CD1c-positive myeloid dendritic cell (primary cell): ENCODE measurements around the gene CBFA2T3.
A peak's percentile ranks its signal among the peaks of the same experiment; 100 is the strongest.
"Not testable (repeated sequence)": the region's sequence is repeated elsewhere in the genome, so short reads cannot be mapped to it uniquely, and the experiment has no call there.

ENCODE experiments used
- DNase-seq: peaks from one replicate; pipeline ENCODE4 v3.0.0-alpha.2; 2016; ENCODE audit errors: extremely low spot score

The CBFA2T3 gene

DNA sequence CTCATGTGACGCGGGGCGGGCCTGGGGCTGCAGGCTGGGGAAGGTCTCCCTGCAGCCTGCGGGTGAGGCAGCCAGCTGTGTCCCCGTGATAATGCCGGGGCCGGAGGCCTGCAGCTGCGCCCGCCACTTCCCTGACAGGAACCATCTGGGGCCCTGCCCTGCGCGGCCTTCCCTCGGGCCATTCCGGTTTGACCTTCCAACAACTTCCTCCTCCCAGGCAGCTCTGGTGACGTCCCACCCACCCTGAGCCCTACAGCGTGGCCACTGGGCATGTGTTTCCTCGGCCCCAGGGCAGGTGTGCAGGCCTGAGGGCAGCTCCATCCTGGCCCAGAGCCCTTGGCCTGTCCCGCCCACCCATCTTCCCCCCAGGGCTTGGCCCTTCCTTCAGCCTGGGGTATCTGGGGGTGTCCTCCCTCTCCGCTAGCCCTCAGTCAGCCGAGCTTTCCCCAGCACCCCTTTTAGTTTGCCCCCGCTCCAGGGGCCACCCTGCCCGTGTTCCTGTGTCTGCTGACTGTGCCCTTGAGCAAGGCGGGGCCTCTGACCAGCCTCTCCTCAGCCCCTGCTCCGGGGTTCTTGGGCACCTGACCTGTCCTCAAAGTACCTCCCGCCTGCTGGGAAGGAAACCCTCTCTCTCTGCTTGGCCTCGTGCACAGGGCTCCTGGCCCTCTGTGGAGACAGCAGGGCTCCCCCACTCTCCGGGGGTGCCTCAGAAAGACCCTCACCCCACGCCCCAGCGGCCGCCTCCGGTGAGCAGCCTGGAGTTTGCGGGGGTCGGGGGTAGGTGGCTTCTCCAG, at the start of gene CBFA2T3:
Gene CBFA2T3, minus strand, starts transcription at position 190 of the 794 bp plus-strand sequence. CDS start 400 bp downstream, outside the sequence.
- peak; percentile 86 for DNase-seq

GRCh38 chr16:89026121-89026612, 49.2 kb upstream of the CBFA2T3 start:
- DNase-seq, result peak; percentile 25

GRCh38 chr16:89025636-89026035, 48.6 kb upstream of the CBFA2T3 start:
- no peak for DNase-seq

GRCh38 chr16:89024546-89025060, 47.6 kb upstream of the CBFA2T3 start:
- no peak for DNase-seq

DNA sequence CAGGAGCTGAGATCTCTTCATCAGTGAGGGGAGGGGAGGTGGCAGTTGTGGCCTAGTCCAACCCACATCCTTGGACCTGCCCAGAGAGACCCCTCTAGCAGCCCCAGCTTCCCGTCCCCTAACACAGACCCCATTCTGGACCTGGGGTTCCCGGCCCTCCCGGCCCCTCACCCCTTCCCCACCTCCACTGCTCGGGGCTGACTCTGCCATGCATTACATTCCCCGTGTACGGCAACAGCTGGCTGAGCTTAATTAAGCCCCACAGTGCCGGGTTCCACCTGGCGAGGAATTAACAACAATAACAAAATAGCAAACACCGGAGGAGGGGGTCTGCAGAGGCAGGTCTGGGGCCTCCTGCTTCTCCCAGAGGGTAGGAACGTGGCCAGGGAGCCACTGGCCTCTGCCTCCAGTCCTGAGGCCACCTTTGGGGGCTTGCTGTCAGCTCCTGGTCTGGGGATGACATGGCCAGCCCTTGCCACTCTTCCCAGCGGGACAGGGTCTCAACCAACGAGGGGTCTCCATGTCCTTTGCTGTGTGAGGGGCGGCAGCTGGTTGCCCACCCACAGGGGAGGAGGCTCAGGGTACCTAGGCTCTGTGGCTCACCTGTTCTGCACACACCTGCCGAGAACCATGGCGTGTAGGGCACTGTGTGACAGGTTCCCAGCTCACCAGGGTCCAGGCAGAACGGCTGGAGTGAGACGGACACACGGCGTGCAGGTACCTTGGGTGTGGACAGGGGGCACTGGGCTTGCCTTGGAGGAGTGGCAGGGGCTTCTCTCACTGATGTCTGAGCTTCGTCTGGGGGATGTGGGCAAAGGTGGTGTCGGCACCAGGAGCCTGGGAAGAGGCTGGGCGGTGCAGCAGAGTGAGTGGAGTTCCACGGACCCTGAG, 46.9 kb upstream of the CBFA2T3 start:
- no peak for DNase-seq

DNA sequence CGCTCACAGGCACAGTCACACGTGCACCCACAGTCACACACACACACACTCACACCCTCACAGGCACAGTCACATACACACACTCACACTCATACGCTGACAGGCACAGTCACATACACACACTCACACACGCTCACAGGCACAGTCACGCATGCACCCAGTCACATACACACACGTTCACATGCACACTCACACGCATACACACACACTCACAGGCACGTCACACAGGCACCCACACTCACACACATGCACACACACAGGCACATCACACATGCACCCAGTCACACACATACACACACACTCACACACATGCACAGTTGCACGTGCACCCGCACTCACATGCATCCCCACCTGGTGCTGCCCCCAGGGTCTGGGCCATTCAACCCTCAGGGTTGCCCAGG, 46.1 kb upstream of the CBFA2T3 start:
- no peak for DNase-seq

GRCh38 chr16:89022051-89022836, 45.2 kb upstream of the CBFA2T3 start:
- DNase-seq, result no peak

DNA sequence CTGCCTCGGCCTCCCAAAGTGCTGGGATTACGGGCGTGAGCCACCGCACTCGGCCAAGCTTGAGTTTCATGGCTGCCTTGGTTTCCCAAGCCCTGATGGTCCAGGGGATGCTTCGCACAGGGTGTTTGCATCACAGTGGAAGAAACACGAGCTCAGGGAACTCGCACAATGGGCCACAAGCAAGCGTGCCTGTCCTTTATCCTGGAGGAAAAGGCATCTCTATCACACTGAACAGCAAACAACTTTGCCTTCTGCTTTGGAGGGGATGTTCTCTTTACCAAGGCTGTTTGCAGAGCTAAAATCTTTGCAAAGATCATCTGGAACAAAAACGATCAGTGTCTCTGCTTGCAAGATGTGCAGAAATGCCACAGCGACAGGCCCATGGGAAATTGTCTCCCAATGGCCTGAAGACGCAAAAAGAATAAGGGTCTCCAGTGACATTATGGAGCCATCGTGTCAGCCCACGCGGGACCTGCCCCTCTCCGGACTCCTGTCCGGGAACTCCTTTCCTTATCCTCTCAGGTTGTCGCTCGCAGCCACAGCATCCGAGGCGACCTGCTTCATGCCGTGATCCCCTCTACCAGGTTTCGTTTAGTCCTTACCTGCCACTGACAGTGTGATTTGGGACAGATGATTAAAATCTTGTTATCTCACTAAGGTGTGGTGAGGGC, 44.1 kb upstream of the CBFA2T3 start:
- no peak for DNase-seq

DNA sequence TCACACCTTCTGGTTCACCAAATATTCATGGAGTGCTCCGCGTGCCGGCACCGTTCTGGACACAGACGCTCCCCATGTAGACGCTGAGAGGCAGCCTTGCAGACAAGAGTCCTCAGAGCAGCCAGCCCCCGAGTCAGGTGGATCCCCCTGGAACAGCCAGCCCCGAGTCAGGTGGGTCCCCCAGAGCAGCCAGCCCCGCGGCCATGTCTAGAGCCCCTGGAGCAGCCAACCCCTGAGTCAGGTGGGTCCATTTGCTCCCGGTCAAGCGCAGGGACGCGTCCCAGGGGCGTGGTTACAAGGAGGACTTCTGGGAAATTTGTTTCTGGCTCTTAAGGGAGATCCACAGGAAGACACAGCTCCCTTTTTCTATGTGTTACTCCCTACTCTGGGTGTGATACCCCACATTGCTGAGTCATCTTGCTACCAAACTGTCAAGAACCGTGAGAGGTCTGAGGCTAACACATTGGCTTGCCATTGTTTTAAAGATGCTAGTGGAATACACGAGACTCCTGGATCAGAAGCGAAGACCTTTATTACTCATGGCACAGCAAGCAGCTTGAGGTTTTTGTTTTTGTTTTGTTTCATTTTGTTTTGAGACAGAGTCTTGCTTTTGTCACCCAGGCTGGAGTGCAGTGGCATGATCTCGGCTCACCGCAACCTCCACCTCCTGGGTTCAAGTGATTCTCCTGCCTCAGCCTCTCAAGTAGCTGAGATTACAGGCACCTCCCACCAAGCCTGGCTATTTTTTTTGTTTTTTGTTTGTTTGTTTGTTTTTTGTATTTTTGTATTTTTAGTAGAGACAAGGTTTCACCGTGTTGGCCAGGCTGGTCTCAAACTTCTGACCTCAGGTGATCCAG, 43.3 kb upstream of the CBFA2T3 start:
- no peak for DNase-seq

DNA sequence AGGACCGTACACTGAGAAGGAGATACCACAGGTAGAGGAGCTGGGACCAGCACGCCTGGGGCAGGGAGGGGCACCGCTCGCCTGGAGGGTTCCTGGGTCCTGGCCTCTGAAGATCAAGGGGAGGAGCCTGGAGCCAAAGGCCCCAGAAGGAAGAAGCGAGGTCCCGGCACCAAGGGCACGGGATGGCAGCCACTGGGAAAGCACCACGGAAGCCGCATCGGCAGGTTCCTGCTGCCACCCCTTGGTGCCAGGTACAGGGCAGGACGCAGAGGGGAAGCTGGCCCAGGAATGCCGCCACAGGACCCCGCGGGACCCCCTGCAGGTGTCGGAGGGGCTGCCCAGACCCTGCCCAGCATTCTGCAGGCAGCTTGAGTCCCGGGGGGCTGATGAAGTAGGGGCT, 42.5 kb upstream of the CBFA2T3 start:
- DNase-seq, result no peak

GRCh38 chr16:89018282-89019158, 41.5 kb upstream of the CBFA2T3 start:
- DNase-seq, result no peak

- DNase-seq, result no peak
Observed at GRCh38 chr16:89017543-89018281, 40.7 kb upstream of the CBFA2T3 start.

- not testable (repeated sequence) for DNase-seq
Observed at GRCh38 chr16:89016561-89016960, 39.6 kb upstream of the CBFA2T3 start.

DNA sequence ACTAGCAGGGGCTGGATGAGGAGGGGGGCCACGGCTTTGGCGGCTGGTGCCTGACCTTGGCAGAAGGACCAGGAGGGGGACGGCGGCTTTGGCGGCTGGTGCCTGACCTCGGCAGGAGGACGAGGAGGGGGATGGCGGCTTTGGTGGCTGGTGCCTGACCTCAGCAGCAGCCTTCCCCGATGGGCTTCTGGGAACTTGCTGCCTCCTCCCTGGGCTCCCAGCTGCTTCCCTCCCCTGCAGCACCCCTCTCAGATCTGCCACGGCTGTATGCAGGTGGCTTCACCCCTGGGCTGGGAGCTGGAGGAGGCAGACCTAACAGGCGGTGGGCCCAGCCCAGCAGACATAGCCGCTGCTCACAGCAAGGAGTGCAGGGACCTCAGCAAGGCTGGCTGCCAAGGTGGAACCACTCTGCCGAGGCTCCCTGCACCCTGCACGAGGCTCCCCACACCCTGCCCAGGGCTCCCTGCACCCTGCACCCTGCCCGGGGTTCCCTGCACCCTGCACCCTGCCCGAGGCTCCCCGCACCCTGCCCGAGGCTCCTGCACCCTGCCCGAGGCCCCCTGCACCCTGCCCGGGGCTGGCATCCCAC, 38.4 kb upstream of the CBFA2T3 start:
- DNase-seq, result no peak

- no peak for DNase-seq
Observed at GRCh38 chr16:89014403-89015230, 37.6 kb upstream of the CBFA2T3 start.

DNA sequence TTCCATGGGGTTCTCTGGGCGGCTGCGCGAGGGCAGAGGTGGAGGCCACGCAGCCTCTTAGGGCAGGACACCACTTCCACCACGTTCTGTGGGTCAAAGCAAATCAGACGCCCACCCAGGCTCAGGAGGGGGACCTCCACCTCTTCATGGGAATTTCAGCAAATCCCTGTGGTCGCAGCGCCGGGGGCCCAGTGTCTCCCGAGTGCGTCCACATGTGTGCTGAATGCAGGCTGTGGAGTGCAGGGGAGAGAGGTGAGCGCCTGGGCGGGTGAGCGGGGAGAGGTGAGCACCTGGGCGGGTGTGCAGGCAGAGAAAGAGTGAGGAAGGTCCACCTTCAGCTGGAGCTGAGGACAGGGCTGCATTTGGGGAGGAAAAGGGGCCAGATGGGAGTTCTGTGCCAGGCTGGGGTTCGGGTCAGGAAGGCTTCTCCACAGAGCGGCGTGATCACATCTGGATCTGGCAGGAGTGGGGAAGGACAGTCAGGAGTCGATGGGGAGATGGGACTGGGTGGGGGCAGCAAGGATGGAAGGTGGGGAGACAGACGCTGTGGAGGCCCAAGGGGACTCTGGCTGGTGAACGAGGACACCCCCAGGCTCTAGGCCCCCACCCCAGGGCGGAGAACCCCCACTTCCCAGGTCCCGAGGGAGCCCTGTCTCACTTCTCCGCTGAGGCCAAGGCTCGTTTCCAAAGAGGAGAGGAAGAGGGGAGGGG, 36.8 kb upstream of the CBFA2T3 start:
- no peak for DNase-seq
